Lower leg skin (tissue), 3 donors: ENCODE measurements around the gene URI1.

Experiments
- CTCF ChIP-seq, 3 donors: fragments of 450-650 bp; IDR thresholded peaks; one replicate each; pipeline ENCODE4 v1.5.1; 2016; ENCODE audit warnings: antibody characterized with exemption in 3 of 3, mild to moderate bottlenecking in 3 of 3, moderate library complexity in 2 of 3
- POLR2A ChIP-seq, 2 donors: fragments of 450-650 bp; IDR thresholded peaks; one replicate each; pipeline ENCODE4 v1.6.1; 2016 to 2017; ENCODE audit warnings: antibody characterized with exemption in 2 of 2, mild to moderate bottlenecking in 1 of 2, moderate library complexity in 1 of 2

GRCh38 chr19:30023330-30023729 is 81.3 kb downstream of the URI1 start:
- no peak for TF ChIP-seq CTCF (IDR thresholded peaks at IDR 0.05)
- TF ChIP-seq POLR2A (IDR thresholded peaks at IDR 0.05) = no peak
